ENCODE measurements around the gene LRRC3.
"Not testable (repeated sequence)": the region's sequence is repeated elsewhere in the genome, so short reads cannot be mapped to it uniquely, and the experiment has no call there.

Gene LRRC3

GRCh38 chr21:44454747-44455523, at the start of gene LRRC3:
TSS of gene LRRC3 (plus strand) at chr21:44455510. CDS start at chr21:44456645, 1,135 bp downstream.
- peak; percentile 80 for DNase-seq

GRCh38 chr21:44405948-44406872, 49.1 kb upstream of the LRRC3 start:
- no peak for DNase-seq

GRCh38 chr21:44406953-44407352, 48.4 kb upstream of the LRRC3 start:
- DNase-seq, result no peak

GRCh38 chr21:44407493-44407892, 47.8 kb upstream of the LRRC3 start:
- no peak for DNase-seq

GRCh38 chr21:44408226-44408625, 47.1 kb upstream of the LRRC3 start:
- no peak for DNase-seq

GRCh38 chr21:44413566-44414290, 41.6 kb upstream of the LRRC3 start:
- no peak for DNase-seq

GRCh38 chr21:44414291-44415072, 40.8 kb upstream of the LRRC3 start:
- DNase-seq, result no peak

- no peak for DNase-seq
Measured at GRCh38 chr21:44415073-44416025, 40.0 kb upstream of the LRRC3 start.

- DNase-seq, result no peak
Measured at GRCh38 chr21:44416193-44416592, 39.1 kb upstream of the LRRC3 start.

- not testable (repeated sequence) for DNase-seq
Measured at GRCh38 chr21:44417621-44418107, 37.6 kb upstream of the LRRC3 start.

- no peak for DNase-seq
Measured at GRCh38 chr21:44418108-44418875, 37.0 kb upstream of the LRRC3 start.

- no peak for DNase-seq
Measured at GRCh38 chr21:44418876-44419230, 36.5 kb upstream of the LRRC3 start.

- no peak for DNase-seq
Measured at GRCh38 chr21:44419679-44420078, 35.6 kb upstream of the LRRC3 start.

GRCh38 chr21:44420416-44421205, 34.7 kb upstream of the LRRC3 start:
- DNase-seq, result no peak

- no peak for DNase-seq
Measured at GRCh38 chr21:44421901-44422840, 33.1 kb upstream of the LRRC3 start.

GRCh38 chr21:44423312-44423821, 31.9 kb upstream of the LRRC3 start:
- no peak for DNase-seq

- no peak for DNase-seq
Measured at GRCh38 chr21:44423941-44424607, 31.2 kb upstream of the LRRC3 start.

Measured in hematopoietic multipotent progenitor cell treated with erythropoietin and hydrocortisone succinate and interleukin-3 and kit ligand, for 8 days (in vitro differentiated cells).